Breast epithelium (tissue), 3 donors: ENCODE measurements around the gene SSTR3.

Source experiments
- CTCF ChIP-seq, 3 donors: fragments of 450-650 bp; IDR thresholded peaks; one replicate each; pipeline ENCODE4 v1.5.1; 2016 to 2017; ENCODE audit warnings: antibody characterized with exemption in 3 of 3, mild to moderate bottlenecking in 3 of 3, moderate library complexity in 3 of 3
- POLR2AphosphoS5 ChIP-seq, 3 donors: sonication (generic); formaldehyde crosslinking; IDR thresholded peaks; one replicate each; pipeline ENCODE4 v1.6.1; 2017; ENCODE audit warnings: antibody characterized with exemption in 3 of 3

DNA sequence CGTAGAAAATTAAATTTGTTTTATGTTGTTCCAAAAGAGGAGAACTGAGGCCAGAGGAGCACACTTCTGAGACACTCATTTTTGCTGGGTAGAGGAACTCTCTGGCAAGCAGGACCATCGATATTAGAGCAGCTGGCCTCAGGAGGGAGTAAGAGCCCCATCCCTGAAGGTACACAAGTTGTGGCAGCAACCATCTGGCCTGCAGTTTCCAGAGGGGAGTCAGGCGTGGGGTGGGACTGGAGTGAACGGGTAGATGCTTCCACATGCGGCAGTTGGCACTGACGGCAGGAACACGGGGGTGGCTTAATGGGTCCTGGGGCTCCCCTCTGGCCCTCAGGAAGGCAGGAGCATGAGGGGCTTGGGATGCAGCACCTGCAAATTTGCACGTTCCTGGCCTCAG is 13.2 kb upstream of the SSTR3 start:
- TF ChIP-seq CTCF (IDR thresholded peaks at IDR 0.05) (no peak), POLR2AphosphoS5 (IDR thresholded peaks at IDR 0.05) (no peak)
